Panc1 (cell line): ENCODE results near the gene ANKRD7.

Experiments used
- POLR2AphosphoS5 ChIP-seq: IDR thresholded peaks from 2 replicates; pipeline ENCODE4 v1.6.1; 2012; ENCODE audit warnings: mild to moderate bottlenecking, low read depth, low read length, moderate library complexity
- SIN3A ChIP-seq: IDR thresholded peaks from 2 replicates; pipeline ENCODE4 v1.6.1; 2012; ENCODE audit warnings: low read depth, mild to moderate bottlenecking, low read length, moderate library complexity, borderline replicate concordance; ENCODE audit not compliant: insufficient read depth
- TF ChIP-seq, protein P1 (sequence below): fragments of 450-650 bp; IDR thresholded peaks from 2 replicates; pipeline ENCODE4 v1.5.1; 2017; ENCODE audit warnings: mild to moderate bottlenecking

DNA sequence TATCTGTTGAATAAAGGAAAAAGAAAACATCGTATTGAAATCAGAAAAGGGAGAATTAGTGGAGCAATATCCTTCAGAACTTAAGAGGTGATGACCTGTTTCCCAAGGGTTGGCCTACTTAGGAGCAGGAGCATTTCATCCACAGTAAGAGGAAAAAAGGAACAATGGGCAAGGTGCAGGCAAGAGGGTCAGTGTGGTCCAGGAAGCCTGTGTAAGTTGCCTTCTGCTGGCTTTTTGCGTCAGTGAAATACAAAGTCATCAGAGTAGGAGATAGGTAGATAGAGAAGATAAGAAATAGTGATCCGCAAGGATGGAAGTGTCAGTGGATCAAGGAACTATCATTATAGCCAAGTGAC lies 5.4 kb upstream of the ANKRD7 start:
- TF ChIP-seq, protein P1, sequence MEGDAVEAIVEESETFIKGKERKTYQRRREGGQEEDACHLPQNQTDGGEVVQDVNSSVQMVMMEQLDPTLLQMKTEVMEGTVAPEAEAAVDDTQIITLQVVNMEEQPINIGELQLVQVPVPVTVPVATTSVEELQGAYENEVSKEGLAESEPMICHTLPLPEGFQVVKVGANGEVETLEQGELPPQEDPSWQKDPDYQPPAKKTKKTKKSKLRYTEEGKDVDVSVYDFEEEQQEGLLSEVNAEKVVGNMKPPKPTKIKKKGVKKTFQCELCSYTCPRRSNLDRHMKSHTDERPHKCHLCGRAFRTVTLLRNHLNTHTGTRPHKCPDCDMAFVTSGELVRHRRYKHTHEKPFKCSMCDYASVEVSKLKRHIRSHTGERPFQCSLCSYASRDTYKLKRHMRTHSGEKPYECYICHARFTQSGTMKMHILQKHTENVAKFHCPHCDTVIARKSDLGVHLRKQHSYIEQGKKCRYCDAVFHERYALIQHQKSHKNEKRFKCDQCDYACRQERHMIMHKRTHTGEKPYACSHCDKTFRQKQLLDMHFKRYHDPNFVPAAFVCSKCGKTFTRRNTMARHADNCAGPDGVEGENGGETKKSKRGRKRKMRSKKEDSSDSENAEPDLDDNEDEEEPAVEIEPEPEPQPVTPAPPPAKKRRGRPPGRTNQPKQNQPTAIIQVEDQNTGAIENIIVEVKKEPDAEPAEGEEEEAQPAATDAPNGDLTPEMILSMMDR: no peak
- no peak for TF ChIP-seq POLR2AphosphoS5
- no peak for TF ChIP-seq SIN3A
